Bladder microvascular endothelial cell (primary cell): ENCODE data around the gene CNGB1. TPM values are rescaled to one million over a fixed set of nuclear protein-coding genes. Genes with fewer than 3 reads are reported as not detected.

Experiments used
- total RNA-seq: library from RNA; depleted of rRNA; stranded (reverse); fragments of >200 nt; gene quantifications from 2 replicates; pipeline ENCODE4 v1.2.3, GENCODE V29; 2014

Gene CNGB1
- total RNA-seq = not detected in 2 replicates

DNA sequence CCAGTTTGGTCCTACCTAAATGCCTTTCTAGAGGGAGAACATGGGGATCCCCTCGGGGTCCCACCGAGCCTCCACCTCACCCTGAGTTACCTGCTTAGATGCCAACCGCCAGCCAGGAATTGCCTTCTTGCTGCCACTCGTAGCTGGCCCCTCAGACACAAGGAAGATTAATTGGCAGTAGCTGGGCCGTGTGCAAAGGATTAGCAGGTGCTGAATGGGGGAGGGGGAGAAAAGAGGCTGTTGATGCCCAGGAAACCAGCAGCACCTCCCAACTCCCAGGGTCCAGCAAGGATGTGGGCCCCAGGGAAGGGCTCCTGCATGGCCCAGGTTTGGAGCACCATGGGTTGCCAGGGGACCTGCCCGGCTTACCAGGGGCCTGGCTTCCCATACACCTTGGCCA lies at the start of gene CNGB1:
Gene CNGB1, minus strand, starts transcription at position 159 of the 400 bp plus-strand sequence. CDS start 3,842 bp downstream, outside the sequence.

DNA sequence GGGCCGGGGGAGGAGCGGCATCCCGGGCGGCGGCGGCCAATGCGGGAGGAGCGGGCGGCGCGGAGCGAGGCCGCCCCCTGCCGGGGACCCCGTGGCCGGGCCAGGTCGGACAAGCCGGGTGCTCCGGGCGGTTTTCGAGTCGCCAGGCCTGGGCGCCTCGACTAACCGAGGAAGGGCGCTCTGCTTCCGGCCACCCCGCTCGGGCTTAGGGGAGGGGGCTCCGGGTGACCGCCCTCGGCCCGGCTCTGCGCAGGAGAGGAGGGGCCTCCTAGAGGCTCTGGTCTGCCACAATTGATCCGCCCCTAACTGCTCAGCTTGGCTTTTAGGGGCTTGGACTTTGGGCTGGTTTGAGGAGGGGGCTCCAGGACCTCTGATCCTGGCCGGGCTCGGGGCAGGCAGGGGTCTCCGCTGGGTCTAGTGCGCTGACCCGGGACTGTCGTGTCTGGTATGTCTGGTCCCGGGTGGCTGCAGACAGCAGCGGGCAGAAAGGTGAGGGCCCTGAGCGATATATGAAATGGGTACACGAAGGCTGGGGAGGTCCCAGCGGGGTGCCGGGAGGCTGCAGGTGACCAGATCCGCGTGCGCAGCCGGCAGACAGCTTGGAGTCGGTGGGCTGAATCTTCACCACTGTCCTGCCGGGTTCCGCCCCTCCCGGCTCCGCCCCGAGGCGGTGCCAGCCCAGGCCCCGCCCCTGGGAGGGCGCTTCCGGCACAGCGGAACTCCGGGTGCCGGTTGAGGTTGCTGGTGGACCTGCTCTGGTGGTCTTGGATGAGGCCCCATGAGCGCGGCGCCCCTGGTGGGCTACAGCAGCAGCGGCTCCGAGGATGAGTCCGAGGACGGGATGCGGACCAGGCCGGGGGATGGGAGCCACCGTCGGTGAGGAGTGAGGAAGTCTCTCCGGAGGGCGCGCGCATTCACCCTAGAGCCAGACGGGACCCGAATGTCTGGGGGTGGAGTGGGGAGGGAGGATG lies 30.1 kb upstream of the CNGB1 start, which contains the start of gene USB1:
Gene USB1, plus strand, starts transcription at position 702 of the 971 bp plus-strand sequence. Its CDS starts 77 bp downstream, at position 779.

GRCh38 chr16:57999971-58000705 lies 29.2 kb upstream of the CNGB1 start, which contains the start of gene ZNF319:
TSS of gene ZNF319 (minus strand) at chr16:58000672. CDS start at chr16:57998265, 2,407 bp downstream.

Other genes starting within 250 kb of the CNGB1 start
- gene KATNB1, start 235.4 kb downstream of the CNGB1 start, total RNA-seq = 21.4 and 32.9 TPM in 2 replicates
- gene KIFC3, start 168.6 kb downstream of the CNGB1 start, total RNA-seq = 37.9 and 76.0 TPM in 2 replicates
- gene ZNF319, start 29.5 kb upstream of the CNGB1 start, total RNA-seq = 2.3 and 6.4 TPM in 2 replicates
- gene USB1, start 30.3 kb upstream of the CNGB1 start, total RNA-seq = 17.3 and 68.9 TPM in 2 replicates
- gene MMP15, start 54.6 kb upstream of the CNGB1 start, total RNA-seq = 17.9 and 19.9 TPM in 2 replicates
- 40.6 and 58.8 TPM in 2 replicates for gene CFAP20, start 158.3 kb upstream of the CNGB1 start, total RNA-seq
- 39.2 and 70.7 TPM in 2 replicates for gene CSNK2A2, start 227.0 kb upstream of the CNGB1 start, total RNA-seq